ENCODE data around the gene PDLIM7.

Gene PDLIM7

DNA sequence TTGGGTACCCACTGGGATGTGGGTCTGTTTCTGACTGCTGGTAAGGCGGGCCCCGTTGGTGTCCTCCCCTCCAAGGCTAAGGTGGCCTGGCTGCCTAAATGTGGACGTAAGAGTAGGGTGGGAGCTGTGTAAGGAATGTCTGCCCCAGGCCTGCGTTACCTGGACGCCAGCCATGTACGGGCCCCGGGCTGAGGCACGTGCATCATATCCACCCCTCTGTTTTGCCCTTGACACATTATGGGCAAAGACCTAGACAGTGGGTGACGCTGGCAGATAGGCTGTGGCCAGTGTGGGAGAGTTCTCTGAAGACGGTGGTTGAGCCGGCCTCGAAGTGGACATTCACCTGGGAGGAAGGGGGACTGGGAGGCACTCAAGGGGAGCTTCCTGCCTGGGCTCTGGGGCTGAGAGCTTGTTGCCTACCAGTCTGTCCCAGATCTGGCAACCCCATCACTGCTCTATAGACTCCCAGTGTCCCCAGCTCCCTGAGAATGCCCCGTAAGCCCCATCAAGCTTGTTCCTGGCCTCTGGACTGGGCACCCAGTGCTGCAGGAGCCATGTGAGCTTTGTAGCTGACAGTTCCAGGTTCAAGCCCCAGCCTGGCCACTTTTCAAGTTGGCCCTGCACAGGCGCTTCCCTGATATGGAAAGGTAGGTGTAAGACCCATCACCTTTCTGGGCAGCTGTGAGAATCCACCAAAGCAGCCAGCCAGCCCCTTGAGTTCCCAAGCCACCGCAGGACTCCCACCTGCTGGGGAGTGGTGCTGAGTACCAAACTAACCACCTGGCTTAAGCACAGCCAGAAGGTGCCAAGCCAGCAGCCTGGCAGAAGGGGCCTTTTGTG is 54.0 kb downstream of the PDLIM7 start:
- TF ChIP-seq, protein P1, sequence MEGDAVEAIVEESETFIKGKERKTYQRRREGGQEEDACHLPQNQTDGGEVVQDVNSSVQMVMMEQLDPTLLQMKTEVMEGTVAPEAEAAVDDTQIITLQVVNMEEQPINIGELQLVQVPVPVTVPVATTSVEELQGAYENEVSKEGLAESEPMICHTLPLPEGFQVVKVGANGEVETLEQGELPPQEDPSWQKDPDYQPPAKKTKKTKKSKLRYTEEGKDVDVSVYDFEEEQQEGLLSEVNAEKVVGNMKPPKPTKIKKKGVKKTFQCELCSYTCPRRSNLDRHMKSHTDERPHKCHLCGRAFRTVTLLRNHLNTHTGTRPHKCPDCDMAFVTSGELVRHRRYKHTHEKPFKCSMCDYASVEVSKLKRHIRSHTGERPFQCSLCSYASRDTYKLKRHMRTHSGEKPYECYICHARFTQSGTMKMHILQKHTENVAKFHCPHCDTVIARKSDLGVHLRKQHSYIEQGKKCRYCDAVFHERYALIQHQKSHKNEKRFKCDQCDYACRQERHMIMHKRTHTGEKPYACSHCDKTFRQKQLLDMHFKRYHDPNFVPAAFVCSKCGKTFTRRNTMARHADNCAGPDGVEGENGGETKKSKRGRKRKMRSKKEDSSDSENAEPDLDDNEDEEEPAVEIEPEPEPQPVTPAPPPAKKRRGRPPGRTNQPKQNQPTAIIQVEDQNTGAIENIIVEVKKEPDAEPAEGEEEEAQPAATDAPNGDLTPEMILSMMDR (conservative IDR thresholded peaks at IDR 0.05; ENCODE audit: low read depth, low read length): no peak
- no peak overlapping the region for H3K4me3 ChIP-seq (ENCODE audit: low read length)
- DNase-seq (ENCODE audit: low read depth): no peak

DNA sequence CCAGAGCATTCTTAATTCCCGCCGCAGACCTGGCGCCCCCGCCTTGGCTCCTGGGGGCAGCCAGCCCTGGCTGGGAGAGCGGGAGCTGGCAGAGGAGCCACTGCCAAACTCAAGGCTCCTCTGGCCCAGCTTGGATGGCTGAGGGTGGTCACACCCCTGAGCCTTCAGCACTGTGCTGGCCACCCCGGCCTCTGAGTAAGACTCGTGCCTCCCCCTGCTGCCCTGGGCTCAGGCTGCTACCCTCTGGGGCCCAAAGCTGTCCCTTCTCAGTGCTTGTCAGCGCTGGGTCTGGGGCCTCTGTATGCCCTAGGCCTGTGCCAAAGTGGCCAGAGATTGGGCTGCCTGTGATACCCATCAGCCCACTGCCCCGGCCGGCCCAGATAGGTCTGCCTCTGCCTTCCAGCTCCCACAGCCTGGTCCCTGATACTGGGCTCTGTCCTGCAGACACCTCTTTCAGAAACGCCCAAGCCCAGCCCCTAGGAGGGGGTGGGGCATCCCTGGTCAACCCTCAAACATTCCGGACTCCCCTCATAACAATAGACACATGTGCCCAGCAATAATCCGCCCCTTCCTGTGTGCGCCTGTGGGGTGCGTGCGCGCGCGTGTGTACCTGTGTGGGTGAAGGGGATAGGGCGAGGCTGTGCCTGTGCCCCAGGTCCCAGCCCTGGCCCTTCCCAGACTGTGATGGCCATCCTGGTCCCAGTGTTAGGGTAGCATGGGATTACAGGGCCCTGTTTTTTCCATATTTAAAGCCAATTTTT is 55.2 kb downstream of the PDLIM7 start:
- no peak overlapping the region for H3K4me3 ChIP-seq (ENCODE audit: low read length)
- TF ChIP-seq, protein P1 (conservative IDR thresholded peaks at IDR 0.05; ENCODE audit: low read depth, low read length): no peak

DNA sequence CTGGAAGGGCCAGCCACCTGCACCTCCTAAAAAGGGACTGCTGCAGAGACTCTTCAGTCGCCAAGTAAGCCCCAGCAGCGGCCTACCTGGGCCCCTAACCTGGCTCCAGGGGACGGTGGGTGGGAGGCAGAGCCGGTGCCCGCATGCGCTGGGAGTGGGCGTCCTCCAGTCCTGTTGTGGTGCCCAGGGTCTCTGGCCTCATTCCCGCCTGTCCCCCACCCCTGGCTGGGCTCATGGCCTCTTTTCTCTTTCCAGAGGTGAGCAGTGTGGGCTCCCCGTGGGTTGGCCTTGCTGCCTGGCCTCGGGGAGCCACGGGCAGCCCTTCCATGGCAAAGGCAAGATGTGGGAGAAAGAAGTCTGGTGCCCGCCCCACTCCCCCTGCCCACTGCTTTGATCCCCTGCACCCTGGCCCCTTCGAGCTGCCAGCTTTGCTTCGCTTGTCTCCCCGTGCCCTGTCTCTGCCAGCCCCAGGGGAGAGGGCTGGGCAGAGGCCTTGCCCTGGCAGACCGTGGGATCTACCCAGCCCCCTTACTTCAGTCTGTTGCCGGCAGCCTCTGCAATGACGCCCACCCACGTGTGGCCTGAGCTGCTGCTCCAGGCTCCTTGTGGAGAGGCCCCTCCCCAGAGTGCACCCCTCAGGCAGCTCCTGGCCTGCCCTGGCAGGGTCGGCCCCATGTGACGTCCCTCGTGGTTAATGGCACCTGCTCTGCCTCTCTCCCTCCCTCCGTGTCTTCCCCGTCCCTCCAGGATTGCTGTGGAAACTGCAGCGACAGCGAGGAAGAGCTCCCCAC is 56.2 kb downstream of the PDLIM7 start:
- TF ChIP-seq, protein P1 (conservative IDR thresholded peaks at IDR 0.05; ENCODE audit: low read depth, low read length): no peak
- H3K4me3 ChIP-seq (ENCODE audit: low read length): no peak overlapping the region
- DNase-seq (ENCODE audit: low read depth): no peak

More for the DNA sequence above, 55.2 kb downstream of the PDLIM7 start:
- DNase-seq (ENCODE audit: low read depth): no peak

DNA sequence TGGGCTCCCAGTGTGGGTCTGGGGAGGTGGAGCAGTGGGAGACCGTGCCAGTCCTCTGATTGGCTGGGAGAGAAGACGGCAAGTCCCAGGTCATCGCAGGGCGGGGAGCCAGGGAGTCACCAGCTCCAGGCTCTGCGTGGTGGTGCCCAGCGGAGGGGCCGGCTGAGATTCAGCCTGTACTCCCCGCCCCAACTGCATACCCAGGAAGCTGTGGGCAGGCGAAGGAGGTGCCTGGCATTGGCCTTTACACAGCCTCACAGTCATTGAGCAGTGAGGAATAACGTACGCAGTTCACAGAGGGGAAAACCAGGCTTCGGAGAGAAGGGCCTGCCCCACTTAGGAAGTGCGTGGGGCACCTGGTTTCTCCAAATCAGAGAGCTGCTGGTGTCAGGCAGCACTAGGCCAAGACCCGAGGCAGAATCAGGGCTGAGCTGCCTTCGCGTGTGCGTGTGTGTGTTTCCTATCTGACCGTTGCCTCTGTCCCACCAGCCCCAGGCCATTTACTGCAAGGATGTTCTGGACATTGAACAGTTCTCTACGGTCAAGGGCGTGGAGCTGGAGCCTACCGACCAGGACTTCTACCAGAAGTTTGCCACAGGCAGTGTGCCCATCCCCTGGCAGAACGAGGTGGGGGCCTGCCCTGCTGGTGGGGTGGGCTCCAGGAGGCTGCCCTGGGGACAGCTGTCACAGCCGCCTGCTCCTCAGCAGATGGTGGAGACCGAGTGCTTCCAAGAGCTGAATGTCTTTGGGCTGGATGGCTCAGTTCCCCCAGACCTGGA is 57.0 kb downstream of the PDLIM7 start:
- TF ChIP-seq, protein P1 (conservative IDR thresholded peaks at IDR 0.05; ENCODE audit: low read depth, low read length): no peak
- DNase-seq (ENCODE audit: low read depth): no peak
- H3K4me3 ChIP-seq (ENCODE audit: low read length): no peak overlapping the region

DNA sequence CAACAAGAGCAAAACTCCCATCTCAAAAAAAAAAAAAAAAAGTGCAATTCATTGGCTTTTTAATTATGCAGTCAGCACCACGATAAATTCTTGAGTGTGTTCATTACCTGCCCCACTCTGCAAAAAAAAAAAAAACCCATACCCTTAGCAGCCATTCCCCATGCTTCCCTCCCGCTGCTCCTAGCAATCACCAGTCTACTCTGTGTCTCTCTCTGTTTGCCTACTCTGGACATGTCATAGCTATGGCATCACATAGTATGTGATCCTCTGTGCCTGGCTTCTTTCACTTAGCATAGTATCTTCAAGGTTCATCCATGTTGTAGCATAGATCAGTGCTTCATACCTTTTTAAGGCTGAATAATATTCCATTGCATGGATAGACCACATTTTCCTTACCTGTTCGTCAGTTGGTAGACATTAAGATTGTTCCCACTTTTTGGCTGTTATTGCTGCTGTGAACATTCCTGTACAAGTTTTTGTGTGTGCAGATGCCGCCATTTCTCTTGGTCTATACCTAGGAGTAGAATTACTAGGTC is 57.8 kb downstream of the PDLIM7 start:
- no peak overlapping the region for H3K4me3 ChIP-seq (ENCODE audit: low read length)
- TF ChIP-seq, protein P1 (conservative IDR thresholded peaks at IDR 0.05; ENCODE audit: low read depth, low read length): no peak
- DNase-seq (ENCODE audit: low read depth): no peak

DNA sequence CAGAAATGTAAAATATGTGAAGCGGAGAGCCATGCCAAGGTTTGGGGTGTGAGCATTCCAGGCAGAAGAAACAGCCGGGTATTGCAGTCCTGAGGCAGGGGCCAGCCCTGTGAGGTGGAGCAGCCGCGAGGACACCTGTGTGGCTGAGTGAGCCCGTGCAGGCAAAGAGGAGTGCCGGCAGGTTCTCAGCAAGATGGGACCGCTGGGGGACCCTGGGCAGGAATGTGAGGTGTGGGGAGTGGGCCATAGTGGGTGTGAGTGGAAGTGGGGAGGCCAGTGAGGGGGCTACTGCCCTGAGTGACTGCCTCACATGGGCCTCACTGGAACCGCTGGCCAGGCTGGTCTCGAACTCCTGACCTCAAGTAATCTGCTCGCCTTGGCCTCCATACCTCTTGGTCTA is 58.9 kb downstream of the PDLIM7 start:
- TF ChIP-seq, protein P1 (conservative IDR thresholded peaks at IDR 0.05; ENCODE audit: low read depth, low read length): no peak
- H3K4me3 ChIP-seq (ENCODE audit: low read length): no peak overlapping the region
- DNase-seq (ENCODE audit: low read depth): no peak

Measured in retinal pigment epithelial cell (primary cell).